IMR-90 (cell line): ENCODE data around the gene ISX. TPM values are rescaled to one million over a fixed set of nuclear protein-coding genes. Genes with fewer than 3 reads are reported as not detected.

Source experiments
- ATAC-seq: fragments of 200-7000 bp; cut with Tn5 transposase; 2 replicates; pipeline ENCODE4 v1.9.1; 2020; ENCODE audit warnings: low read depth, mild to moderate bottlenecking, moderate library complexity
- BruUV-seq: library from RNA; stranded (reverse); fragments of 400-500 nt; replicated peaks from 2 replicates; lab custom pipeline; 2021; lab: Mats Ljungman, UMichigan
- CTCF ChIA-PET: fragments of 300-600 bp; formaldehyde crosslinking; extraction: SDS; loops from one replicate; lab custom pipeline; 2021; ENCODE audit warnings: antibody characterized with exemption; lab: Yijun Ruan, JAX
- POLR2A ChIA-PET: fragments of 300-600 bp; sonication (Branson Sonifier 250); formaldehyde crosslinking; loops from one replicate; lab custom pipeline; 2022; ENCODE audit warnings: antibody characterized with exemption; ENCODE audit not compliant: unreplicated experiment; lab: Charles Lee
- DNase-seq: peaks from one replicate; pipeline ENCODE4 v3.0.0; 2013
- H2AFZ ChIP-seq: replicated peaks from 2 replicates; pipeline ENCODE3; 2013; ENCODE audit warnings: low read length, mild to moderate bottlenecking; ENCODE audit not compliant: poor library complexity
- H2AK5ac ChIP-seq: 2 replicates; pipeline ENCODE4 v1.6.1; 2013; ENCODE audit warnings: low read depth, low read length, inconsistent platforms
- H2AK9ac ChIP-seq: replicated peaks from 2 replicates; pipeline ENCODE3; 2013; ENCODE audit warnings: mild to moderate bottlenecking, low read depth, low read length, moderate library complexity; ENCODE audit not compliant: poor library complexity
- H2BK120ac ChIP-seq: 2 replicates; pipeline ENCODE4 v1.6.1; 2013; ENCODE audit warnings: low read depth, low read length, inconsistent platforms
- H2BK15ac ChIP-seq: 3 replicates; pipeline ENCODE4 v1.6.1; 2013; ENCODE audit warnings: low read depth, low read length, inconsistent platforms
- H2BK20ac ChIP-seq: 2 replicates; pipeline ENCODE4 v1.6.1; 2013; ENCODE audit warnings: low read depth, mild to moderate bottlenecking, inconsistent platforms, low read length, moderate library complexity
- H2BK5ac ChIP-seq: 2 replicates; pipeline ENCODE4 v1.6.1; 2013; ENCODE audit warnings: mild to moderate bottlenecking, low read depth, low read length, inconsistent platforms; ENCODE audit not compliant: poor library complexity, severe bottlenecking
- H3K14ac ChIP-seq: replicated peaks from 2 replicates; pipeline ENCODE4 v1.6.1; 2013; ENCODE audit warnings: low read depth, low read length, inconsistent platforms
- H3K18ac ChIP-seq: 2 replicates; pipeline ENCODE4 v1.6.1; 2013; ENCODE audit warnings: low read depth, low read length, control low read depth
- H3K23ac ChIP-seq: 2 replicates; pipeline ENCODE4 v1.6.1; 2013; ENCODE audit warnings: low read depth, low read length, inconsistent platforms
- H3K27ac ChIP-seq: 2 replicates; pipeline ENCODE4 v1.5.1; 2013; ENCODE audit warnings: mild to moderate bottlenecking, control low read depth, low read length; ENCODE audit not compliant: insufficient read depth
- H3K27me3 ChIP-seq: 2 replicates; pipeline ENCODE4 v1.6.1; 2013; ENCODE audit warnings: low read length; ENCODE audit not compliant: control insufficient read depth, insufficient read depth
- H3K36me3 ChIP-seq: 2 replicates; pipeline ENCODE4 v1.6.1; 2013; ENCODE audit warnings: low read length, mixed read lengths; ENCODE audit not compliant: control insufficient read depth, insufficient read depth
- H3K4ac ChIP-seq: 2 replicates; pipeline ENCODE4 v1.6.1; 2013; ENCODE audit warnings: low read depth, low read length, inconsistent platforms
- H3K4me1 ChIP-seq: 2 replicates; pipeline ENCODE4 v1.6.1; 2013; ENCODE audit warnings: low read length, mixed read lengths; ENCODE audit not compliant: control insufficient read depth, insufficient read depth
- H3K4me2 ChIP-seq: 2 replicates; pipeline ENCODE4 v1.6.1; 2013; ENCODE audit warnings: low read depth, mild to moderate bottlenecking, control low read depth, low read length, moderate library complexity
- H3K4me3 ChIP-seq: 2 replicates; pipeline ENCODE4 v1.5.1; 2013; ENCODE audit warnings: low read depth, mild to moderate bottlenecking, control low read depth, low read length, moderate library complexity; ENCODE audit not compliant: insufficient read depth
- H3K56ac ChIP-seq: 2 replicates; pipeline ENCODE4 v1.6.1; 2013; ENCODE audit warnings: low read length, inconsistent platforms; ENCODE audit not compliant: insufficient read depth; ENCODE audit errors: extremely low read depth
- H3K79me1 ChIP-seq, 2 experiments: 2 replicates each; pipeline ENCODE4 v1.6.1; 2013; ENCODE audit warnings: low read length in 2 of 2, inconsistent platforms in 1 of 2, low read depth in 1 of 2
- H3K9ac ChIP-seq: 2 replicates; pipeline ENCODE4 v1.6.1; 2013; ENCODE audit warnings: low read depth, low read length, control low read depth
- H3K9me1 ChIP-seq: 2 replicates; pipeline ENCODE4 v1.6.1; 2013; ENCODE audit warnings: low read length, inconsistent platforms; ENCODE audit not compliant: insufficient read depth
- H3K9me3 ChIP-seq: 2 replicates; pipeline ENCODE4 v1.6.1; 2013; ENCODE audit warnings: low read length; ENCODE audit not compliant: control insufficient read depth, insufficient read depth
- H4K20me1 ChIP-seq: 2 replicates; pipeline ENCODE4 v1.6.1; 2013; ENCODE audit warnings: low read length, inconsistent platforms; ENCODE audit not compliant: insufficient read depth
- H4K5ac ChIP-seq: 2 replicates; pipeline ENCODE4 v1.6.1; 2013; ENCODE audit warnings: mild to moderate bottlenecking, low read depth, low read length, control low read depth
- H4K8ac ChIP-seq, 2 experiments: 2 replicates each; pipeline ENCODE4 v1.6.1; 2013; ENCODE audit warnings: low read depth in 2 of 2, low read length in 2 of 2, control low read depth in 1 of 2, inconsistent platforms in 1 of 2
- H4K91ac ChIP-seq: 2 replicates; pipeline ENCODE4 v1.6.1; 2013; ENCODE audit warnings: low read depth, low read length, inconsistent platforms; ENCODE audit not compliant: insufficient read depth
- CEBPB ChIP-seq: IDR thresholded peaks from 2 replicates; pipeline ENCODE4 v1.6.1; 2012; ENCODE audit warnings: low read depth, low read length, improper control_type of control experiment
- FOS ChIP-seq: fragments of 150-350 bp; IDR thresholded peaks from 2 replicates; pipeline ENCODE4 v1.6.1; 2016; ENCODE audit warnings: low read depth, low read length
- MAZ ChIP-seq: IDR thresholded peaks from 2 replicates; pipeline ENCODE4 v1.6.1; 2012; ENCODE audit warnings: low read depth, mild to moderate bottlenecking, low read length, improper control_type of control experiment, moderate library complexity, borderline replicate concordance
- WGBS, 2 experiments: methylation state at CpG; one replicate each; pipeline versions ENCODE4 v1.1.5 to v1.1.7; 2013; ENCODE audit warnings: missing lambda C conversion rate in 2 of 2; ENCODE audit not compliant: insufficient read length in 1 of 2; ENCODE audit errors: extremely low coverage in 2 of 2; 5-methylcytosine and 5-hydroxymethylcytosine counted together
- dilution Hi-C: fragments of 300-500 bp; cut with HindIII; formaldehyde crosslinking; loops from one replicate; pipeline ENCODE4 v1.14.3; 2018; ENCODE audit warnings: low sequenced_read_pairs; ENCODE audit not compliant: unreplicated experiment
- in situ Hi-C: fragments of 300-500 bp; cut with MboI; formaldehyde crosslinking; loops from 3 replicates; pipeline ENCODE4 v1.14.3; 2019; ENCODE audit warnings: low sequenced_read_pairs, inconsistent platforms, mixed read lengths
- intact Hi-C: fragments of 100-400 bp; cut with micrococcal nuclease; formaldehyde crosslinking; loops from 2 replicates; pipeline ENCODE4 v1.10.0; 2022
- polyA plus RNA-seq, 3 experiments: library from polyadenylated mRNA; depleted of rRNA; stranded (reverse); fragments of >200 nt; gene quantifications; 2 replicates each; pipeline ENCODE4 v1.2.3, GENCODE V29; 2012; ENCODE audit warnings: low replicate concordance in 1 of 3
- total RNA-seq: library from RNA; depleted of rRNA; stranded (reverse); fragments of >200 nt; gene quantifications from 2 replicates; pipeline ENCODE4 v1.2.3, GENCODE V29; 2012
- TF ChIP-seq, protein P1 (sequence below): conservative IDR thresholded peaks from 2 replicates; pipeline ENCODE4 v1.5.1; 2012; ENCODE audit warnings: mild to moderate bottlenecking, low read depth, low read length, improper control_type of control experiment

The ISX gene
- total and polyA plus RNA-seq, 2 of the 4 experiments (the other 2 are of a cell fraction) = not detected

DNA sequence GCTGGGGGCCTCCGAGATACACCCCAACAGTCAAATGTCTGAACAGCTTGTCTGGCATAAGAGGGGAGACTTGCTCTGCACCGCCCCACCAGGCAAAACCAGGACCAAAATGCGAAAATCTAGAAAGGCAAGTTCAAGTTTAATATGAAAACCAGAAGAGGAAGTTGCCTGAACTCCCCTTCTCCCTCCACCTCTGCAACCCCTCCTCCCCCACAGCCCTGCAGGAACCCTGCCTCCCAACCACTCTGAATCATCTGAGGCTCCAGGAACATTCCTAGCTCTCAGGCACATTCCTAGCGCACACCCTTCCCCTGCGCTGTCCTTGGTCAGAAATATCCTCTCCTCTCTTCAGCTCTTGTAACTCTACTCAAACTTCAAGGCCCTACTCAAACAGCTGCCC, 36.7 kb downstream of the ISX start:
- Histone ChIP-seq H2BK15ac (no peak overlapping the region), H3K4me2 (no peak overlapping the region), H4K5ac (no peak overlapping the region), H3K27me3 (no peaks in the 10 kb centered on the region), H2BK20ac (no peak overlapping the region), H2AFZ (no peak overlapping the region), H4K91ac (no peak overlapping the region), H4K20me1 (no peaks in the 10 kb centered on the region), H2BK120ac (no peak overlapping the region), H3K4me1 (no peaks in the 10 kb centered on the region), H3K56ac (no peak overlapping the region), H3K4me3 (no peak overlapping the region), H3K18ac (no peak overlapping the region), H2BK5ac (no peak overlapping the region), H2AK9ac (no peak overlapping the region), H3K9me1 (no peaks in the 10 kb centered on the region), H3K9me3 (no peaks in the 10 kb centered on the region), H2AK5ac (no peak overlapping the region), H3K14ac (no peak overlapping the region), H3K36me3 (no peaks in the 10 kb centered on the region), H3K79me1 (no peaks in the 10 kb centered on the region), H3K27ac (no peak overlapping the region), H4K8ac (no peak overlapping the region), H3K9ac (no peak overlapping the region), H3K23ac (no peak overlapping the region), H3K4ac (no peak overlapping the region)
- ChIA-PET CTCF (no interaction called here), POLR2A (no interaction called here)
- TF ChIP-seq MAZ = no peak
- TF ChIP-seq, protein P1, sequence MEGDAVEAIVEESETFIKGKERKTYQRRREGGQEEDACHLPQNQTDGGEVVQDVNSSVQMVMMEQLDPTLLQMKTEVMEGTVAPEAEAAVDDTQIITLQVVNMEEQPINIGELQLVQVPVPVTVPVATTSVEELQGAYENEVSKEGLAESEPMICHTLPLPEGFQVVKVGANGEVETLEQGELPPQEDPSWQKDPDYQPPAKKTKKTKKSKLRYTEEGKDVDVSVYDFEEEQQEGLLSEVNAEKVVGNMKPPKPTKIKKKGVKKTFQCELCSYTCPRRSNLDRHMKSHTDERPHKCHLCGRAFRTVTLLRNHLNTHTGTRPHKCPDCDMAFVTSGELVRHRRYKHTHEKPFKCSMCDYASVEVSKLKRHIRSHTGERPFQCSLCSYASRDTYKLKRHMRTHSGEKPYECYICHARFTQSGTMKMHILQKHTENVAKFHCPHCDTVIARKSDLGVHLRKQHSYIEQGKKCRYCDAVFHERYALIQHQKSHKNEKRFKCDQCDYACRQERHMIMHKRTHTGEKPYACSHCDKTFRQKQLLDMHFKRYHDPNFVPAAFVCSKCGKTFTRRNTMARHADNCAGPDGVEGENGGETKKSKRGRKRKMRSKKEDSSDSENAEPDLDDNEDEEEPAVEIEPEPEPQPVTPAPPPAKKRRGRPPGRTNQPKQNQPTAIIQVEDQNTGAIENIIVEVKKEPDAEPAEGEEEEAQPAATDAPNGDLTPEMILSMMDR = no peak
- TF ChIP-seq FOS = no peak
- no peak for TF ChIP-seq CEBPB
- ATAC-seq (no peak), DNase-seq (peak; percentile 2)
- dilution Hi-C loops (no loop called here), intact Hi-C loops (no loop called here), in situ Hi-C loops (no loop called here)
- BruUV-seq = no TSS peak
- no CpG with 5 or more reads among the region's 5 CpGs for WGBS, 2 experiments
